Left renal cortex interstitium (tissue), 4 donors: ENCODE results near the gene PTTG1IP. TPM values are rescaled to one million over a fixed set of nuclear protein-coding genes. Genes with fewer than 3 reads are reported as not detected.
"Not testable (repeated sequence)": the region's sequence is repeated elsewhere in the genome, so short reads cannot be mapped to it uniquely, and the experiment has no call there.

ENCODE experiments used
- DNase-seq, 4 donors: peaks; one replicate each; pipeline ENCODE4 v3.0.0-alpha.2; 2013; ENCODE audit warnings: low read depth in 4 of 4, low spot score in 2 of 4, missing footprints in 1 of 4
- polyA plus RNA-seq, 4 donors: library from polyadenylated mRNA; unstranded; fragments of 120-200 nt; gene quantifications; one replicate each; pipeline ENCODE4 v1.2.1, GENCODE V29; 2013; ENCODE audit not compliant: insufficient read length in 4 of 4

The PTTG1IP gene
- polyA plus RNA-seq, 4 donors, result 260 to 303 (median 301) TPM

DNA sequence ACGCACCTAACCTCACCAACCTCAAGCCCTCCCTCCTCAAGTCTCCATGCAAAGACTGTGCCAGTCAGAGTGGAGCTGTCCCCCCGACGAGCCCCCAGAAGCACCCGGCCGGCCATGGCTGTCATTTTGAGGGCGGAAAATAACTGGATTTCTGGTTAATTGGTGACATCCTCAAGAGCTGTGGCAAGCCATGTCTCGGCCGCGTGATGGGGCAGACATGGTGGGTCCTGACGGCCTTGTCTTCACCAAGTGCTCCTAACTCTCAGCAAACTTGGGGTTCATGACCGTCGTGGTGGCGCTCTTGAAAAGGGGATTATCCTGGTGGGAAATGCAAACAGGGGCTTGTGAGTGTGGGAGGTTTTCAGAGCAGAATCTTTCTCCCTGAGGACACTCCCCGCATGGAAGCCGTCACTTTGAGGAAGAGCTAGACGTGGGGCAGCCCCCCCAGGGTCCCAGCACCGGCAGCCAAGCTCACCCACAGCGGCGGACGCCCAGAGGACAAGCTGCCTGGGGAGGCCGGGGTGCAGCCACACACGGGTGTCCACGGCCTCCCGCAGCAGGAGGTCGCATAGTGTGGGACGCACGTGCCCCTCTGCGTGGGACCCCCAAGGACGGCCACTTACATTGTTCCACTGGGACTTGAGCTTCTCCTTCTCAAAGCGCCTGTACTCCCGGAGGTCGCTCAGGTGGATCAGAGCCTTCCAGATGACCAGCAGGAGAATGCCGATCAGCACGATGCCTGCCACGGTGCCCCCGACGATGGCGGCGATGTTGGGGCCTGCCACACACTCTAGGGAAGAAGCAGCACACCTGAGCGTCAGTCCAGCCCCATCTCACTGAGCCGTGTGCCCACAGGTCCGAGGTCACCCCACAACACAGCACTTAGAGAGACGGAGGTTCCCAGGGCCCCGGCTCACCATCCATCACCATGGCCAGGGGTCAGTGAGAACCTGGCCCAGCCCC, 12.9 kb upstream of the PTTG1IP start:
- no peak for DNase-seq

DNA sequence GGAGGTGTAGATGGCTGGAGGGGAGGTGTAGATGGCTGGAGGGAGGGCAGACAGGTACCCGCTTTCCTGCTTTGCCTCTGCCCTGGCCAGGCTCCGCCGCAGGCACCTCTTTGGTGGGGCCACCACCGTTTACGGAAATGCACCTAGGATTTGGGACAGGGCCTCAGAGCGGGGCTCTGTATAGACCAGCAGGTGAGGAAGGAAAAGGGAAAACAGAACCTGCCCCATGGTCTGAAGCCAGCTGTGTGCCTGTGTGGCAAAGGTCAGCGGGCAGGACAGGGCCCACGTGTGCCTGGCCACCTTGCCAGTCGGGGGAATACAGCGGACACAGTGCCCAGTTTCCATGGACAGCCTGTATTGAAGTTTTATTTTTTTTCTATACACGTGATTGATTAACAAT, 12.1 kb upstream of the PTTG1IP start:
- DNase-seq, result no peak

DNA sequence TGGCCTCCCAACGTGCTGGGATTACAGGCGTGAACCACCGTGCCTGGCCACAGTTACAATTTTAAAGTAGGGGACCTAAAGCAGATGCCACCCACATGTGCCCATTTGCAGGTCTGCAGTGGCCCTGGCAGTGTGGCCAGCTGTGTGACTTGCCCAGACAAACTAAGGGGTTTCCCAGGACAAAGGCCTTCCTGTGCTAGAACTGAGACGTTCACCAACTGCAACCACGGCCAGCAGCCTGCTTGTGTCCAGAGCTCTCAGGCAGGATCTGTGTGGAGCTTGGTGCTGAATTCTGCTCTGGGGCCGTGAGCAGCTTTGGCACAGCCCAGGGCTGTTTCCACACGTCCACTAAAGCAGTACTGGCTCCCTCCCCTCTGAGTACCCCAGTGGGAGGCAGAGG, 10.6 kb upstream of the PTTG1IP start:
- no peak for DNase-seq

DNA sequence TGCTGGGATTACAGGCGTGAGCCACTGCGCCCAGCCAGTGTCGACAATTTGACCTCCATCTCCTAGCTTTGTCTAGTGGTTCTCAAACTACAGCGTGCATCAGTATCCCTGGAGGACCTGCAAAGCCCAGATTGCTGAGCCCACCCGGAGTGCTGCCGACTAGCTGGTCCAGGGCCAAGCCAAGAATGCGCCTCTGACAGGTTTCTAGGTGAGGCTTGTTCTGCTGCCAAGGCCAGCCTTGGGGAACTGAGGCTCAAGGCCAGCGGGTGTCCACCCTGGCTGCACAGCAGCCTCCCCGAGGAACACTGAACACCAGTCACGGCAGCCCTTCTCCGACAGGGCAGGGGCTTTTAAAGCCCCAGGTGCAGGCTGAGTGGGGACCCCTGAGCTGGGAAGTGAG, 9.8 kb upstream of the PTTG1IP start:
- DNase-seq, result no peak

DNA sequence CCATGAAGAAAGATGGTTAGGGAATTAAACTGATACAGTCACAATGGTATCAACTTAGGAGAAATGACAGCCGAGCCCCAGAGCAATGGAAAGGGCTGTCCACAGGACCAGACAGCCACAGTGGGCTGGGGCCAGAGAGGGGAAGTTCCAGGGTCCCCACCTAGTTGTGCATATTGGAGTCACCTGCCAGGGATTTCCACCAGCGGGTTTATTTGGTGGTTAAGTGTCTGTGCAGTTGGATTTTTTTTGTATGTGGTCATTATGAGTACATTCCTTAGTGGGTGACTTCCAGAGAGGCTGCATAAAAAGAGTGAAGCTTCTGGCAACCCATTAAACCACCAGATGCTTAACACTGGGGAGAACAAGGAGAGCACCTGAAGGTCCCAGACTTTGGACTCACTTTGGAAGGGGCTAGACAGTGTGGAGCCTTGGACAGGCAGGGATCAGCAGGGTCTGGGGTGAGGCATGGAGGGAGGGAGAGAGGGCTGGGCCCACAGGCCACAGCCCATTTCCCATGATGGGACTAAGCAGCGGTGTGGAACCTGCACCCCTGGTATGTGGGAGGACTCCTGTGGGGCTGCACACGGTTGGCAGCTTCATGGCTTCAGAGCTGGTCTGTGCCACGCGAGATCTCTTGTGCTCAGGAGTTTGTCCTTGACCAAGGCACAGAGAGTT, 7.8 kb upstream of the PTTG1IP start:
- no peak for DNase-seq

DNA sequence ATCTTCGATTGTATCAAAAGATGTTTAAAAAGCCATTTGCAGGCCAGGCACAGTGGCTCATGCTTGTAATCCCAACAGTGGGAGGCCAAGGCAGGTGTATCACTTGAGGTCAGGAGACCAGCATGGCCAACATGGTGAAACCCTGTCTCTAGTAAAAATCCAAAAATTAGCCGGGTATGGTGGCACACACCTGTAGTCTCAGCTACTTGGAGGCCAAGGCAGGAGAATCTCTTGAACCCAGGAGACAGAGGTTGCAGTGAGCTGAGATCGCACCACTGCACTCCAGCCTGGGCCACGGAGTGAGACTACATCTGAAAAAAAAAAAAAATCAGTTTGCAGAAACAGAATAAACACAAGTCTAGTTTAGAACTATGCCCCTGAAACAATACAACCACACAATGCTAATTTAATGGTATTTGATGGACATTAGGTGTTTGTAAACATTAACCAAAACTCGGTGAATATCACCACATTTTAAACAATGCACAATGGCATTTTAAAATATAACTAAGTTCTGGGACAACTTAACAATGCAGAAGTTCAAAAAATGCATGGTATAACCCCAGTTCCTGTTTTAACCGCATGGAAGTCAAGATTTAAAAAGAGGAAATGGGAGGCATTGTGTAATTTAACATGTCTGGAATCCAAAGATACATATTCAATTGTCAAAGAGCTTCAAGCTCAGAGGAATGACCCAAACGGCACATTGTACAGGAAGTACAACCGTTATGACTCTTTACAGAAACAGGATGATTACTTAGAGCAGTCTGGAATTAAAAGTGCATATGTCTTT, 7.1 kb upstream of the PTTG1IP start:
- no peak for DNase-seq

DNA sequence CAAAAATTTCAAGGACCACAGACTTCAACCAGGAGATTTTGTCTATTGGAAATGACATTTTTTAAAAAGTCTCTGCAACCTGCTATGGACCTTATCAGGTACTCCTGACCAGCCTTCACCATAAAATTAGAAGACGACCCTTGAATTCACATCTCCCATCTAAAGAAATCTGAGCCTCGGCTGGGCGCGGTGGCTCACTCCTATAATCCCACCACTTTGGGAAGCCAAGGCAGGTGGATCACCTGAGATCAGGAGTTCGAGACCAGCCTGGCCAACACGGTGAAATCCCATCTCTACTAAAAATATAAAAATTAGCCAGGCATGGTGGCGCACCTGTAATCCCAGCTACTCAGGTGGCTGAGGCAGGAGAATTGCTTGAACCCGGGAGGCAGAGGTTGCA, 5.7 kb upstream of the PTTG1IP start:
- DNase-seq, result not testable (repeated sequence)

DNA sequence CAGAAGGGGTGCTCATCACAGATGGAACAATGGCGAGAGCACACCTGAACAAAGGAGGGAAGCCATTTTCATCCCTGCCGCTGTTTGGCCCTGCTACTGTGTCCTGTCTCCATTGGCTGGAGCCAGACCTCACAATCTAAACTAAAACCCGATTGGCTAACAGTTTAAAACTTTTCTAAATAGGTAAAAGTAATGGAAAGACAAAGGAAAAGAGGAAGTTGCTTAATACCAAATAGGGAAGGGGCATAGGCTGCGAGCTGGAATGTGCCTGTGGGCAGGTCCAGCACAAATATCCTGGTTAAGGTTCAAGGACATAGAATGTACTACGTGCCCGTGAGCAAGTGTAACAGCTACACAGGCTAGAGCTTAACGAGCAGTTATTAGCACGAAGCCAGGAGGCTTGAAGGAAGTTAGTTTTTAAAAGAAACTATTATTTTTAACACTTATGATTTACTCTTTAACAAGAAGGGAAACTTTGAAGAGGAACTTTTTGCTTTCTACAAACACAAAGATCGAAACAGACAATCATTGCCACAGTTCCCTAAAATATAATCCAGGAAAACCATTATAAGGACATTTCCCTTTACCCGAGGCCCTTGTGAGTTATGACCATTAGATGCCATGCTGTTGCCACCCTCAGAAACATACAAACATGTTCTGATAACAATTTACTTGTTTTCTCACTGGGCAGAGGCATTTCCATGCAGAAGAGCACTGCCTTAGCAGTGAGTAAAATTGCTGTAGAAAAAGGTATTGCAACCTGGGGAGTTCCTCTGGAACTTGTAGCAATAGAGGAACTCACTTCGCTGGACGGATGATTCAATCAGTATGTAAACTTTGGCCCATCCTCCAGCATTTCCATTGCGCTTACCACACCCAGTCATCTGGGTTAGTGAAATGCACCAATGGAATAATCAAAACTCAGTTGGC, 4.8 kb upstream of the PTTG1IP start:
- DNase-seq, result no peak

- no peak for DNase-seq
Measured at GRCh38 chr21:44876849-44877575, 3.5 kb upstream of the PTTG1IP start.

DNA sequence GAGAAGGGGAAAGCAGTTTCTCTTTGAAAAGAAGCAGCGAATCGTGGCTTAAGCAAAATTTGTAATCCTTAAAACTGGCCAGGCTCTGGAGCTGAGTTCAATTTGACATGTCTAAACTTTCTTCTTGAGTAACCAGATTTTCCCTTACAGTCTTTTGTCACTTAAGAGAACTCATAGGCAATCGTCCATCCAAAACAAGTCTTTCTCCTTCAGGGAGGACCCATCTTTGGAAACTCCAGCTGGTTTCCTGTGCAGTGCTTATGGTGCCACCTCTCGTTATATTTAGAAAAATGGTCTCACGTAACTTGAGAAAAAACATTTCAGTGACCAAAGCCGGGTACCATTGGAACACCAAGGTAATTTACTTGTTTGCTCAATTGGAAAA, 1.8 kb upstream of the PTTG1IP start:
- no peak for DNase-seq

GRCh38 chr21:44874497-44875315, 1.2 kb upstream of the PTTG1IP start:
- no peak for DNase-seq

DNA sequence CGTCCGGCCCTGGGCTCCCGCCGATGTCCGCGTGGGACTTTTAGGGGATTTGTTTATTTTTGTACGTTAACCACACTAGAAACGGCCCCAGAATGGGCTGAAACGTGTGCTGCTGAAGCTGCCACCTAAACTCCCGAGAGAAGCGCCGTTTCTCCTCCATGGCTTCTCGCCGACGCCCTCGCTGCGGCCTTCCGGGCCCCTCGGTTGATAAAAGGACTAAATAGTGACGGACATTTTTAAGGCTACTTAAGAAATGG, 678 bp upstream of the PTTG1IP start:
- no peak for DNase-seq

- no peak for DNase-seq
Measured at GRCh38 chr21:44872649-44873355, 688 bp downstream of the PTTG1IP start.

DNA sequence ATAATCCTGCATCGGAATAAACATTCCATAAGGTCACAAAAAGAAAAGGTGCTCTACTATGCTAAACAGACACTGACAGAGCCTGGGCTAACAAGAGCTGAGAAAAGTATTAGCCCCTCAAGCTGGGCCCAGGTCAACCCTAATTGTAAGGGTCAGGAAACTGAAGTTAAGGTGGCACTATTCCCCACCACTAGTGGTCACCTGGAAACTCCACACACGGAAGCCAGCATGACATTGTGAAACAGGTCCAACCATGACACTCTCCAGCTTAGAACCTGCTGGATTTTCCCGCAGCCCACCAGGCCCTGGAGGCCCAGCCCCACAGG, 1.2 kb downstream of the PTTG1IP start:
- no peak for DNase-seq

DNA sequence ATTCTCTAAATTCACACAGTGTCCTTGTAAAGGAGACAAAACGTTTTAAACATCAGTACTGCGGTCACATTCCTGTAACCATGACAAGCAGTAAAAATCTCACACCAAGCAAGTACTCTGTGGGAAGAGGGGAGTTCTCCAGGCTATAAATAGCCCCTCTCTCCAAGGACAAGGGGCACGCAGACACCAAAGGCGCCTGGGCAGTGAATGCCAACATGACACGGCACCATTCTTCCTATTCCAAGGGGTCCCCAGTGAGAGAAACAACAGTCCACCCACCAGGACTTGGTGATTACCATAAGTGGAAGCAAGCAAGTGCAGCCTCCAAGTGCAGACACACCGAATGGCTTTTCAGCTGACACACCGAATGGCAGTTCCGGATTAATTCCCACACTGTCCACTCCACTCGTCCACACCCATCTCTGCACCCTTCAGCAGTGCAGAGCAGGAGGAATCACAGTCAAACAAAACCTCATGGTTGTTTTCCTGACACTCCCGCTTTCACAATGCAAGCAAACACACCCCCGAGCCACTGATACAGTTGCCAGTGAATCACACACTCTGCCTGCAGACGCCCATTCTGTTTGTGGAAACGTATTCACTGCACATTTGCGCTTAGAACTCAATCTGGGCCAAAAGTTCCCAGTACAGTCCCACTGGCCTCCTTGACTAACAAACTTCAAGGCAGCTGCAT, 1.8 kb downstream of the PTTG1IP start:
- no peak for DNase-seq

GRCh38 chr21:44870748-44871495, 2.6 kb downstream of the PTTG1IP start:
- no peak for DNase-seq
